Glomerular visceral epithelial cell (primary cell): ENCODE results near the gene ERC1.

ENCODE experiments used
- DNase-seq: peaks from one replicate; pipeline ENCODE4 v3.0.0-alpha.2; 2016; ENCODE audit errors: extremely low spot score

ERC1 gene

GRCh38 chr12:1532375-1533165 lies 541.5 kb downstream of the ERC1 start:
- no peak for DNase-seq

GRCh38 chr12:1533205-1533601 lies 542.2 kb downstream of the ERC1 start:
- DNase-seq = no peak

- peak; percentile 78 for DNase-seq
Measured at GRCh38 chr12:1533602-1534304, 542.7 kb downstream of the ERC1 start.

- DNase-seq = peak; percentile 75
Measured at GRCh38 chr12:1534748-1535147, 543.7 kb downstream of the ERC1 start.

- no peak for DNase-seq
Measured at GRCh38 chr12:1536817-1537216, 545.8 kb downstream of the ERC1 start.

GRCh38 chr12:1539135-1539534 lies 548.1 kb downstream of the ERC1 start:
- DNase-seq = no peak

DNA sequence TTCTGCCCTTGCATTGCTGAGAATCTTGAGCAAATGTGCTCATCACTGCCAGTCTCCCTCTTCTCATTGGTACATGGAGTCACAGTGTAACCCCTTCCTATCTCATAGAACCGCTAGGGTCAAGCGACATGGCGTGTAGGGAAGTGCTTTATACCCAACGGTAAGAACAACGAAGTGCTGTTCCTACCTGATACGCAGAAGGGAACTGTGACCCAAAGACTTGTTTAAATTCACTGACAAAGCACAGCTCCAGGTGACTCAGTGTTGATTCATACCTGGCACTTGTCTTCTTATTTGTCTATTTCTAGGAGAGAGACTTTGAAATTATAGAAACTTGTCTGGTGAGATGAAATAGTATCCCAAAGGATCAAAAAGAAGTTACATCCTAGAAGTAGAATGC lies 549.7 kb downstream of the ERC1 start:
- DNase-seq = no peak

GRCh38 chr12:1542599-1542998 lies 551.6 kb downstream of the ERC1 start:
- DNase-seq = no peak

GRCh38 chr12:1544996-1545700 lies 554.1 kb downstream of the ERC1 start:
- no peak for DNase-seq
